ENCODE measurements around the gene GOLIM4. TPM values are rescaled to one million over a fixed set of nuclear protein-coding genes. Genes with fewer than 3 reads are reported as not detected.

GOLIM4 gene
- total and polyA plus RNA-seq, 4 donors: 20.5 to 48.8 (median 32.9) TPM

DNA sequence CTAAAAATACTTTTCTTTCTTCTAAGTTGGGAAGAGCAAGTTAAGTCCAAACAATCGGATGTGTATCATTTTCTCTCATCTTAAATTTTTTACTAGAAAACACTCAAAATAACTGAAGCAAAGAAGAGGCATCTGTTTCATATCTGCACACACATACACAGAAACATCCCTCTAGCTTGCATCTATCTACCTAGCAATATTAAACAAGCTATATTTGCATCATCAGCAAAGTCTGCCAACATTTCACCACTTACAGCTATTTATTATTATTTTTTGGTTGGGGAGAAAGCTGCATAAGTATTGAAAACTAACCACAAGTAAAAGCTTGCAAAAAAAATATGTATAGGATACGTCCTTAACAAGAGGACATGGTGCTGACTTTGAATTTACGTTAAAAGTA, 1.9 kb downstream of the GOLIM4 start:
- Histone ChIP-seq H3K27ac (ENCODE audit: low read depth in 1 of 2, low read length in 2 of 2) (no peak overlapping the region), H3K27me3 (ENCODE audit: control insufficient read depth in 1 of 2, insufficient read depth in 2 of 2, low read length in 1 of 2) (no peaks in the 10 kb centered on the region), H3K9me3 (ENCODE audit: control insufficient read depth, low read length) (no peaks in the 10 kb centered on the region), H3K4me3 (ENCODE audit: low read length in 2 of 2) (peak overlapping the region; percentile 57 to 61), H3K4me1 (ENCODE audit: control insufficient read depth in 1 of 2, insufficient read depth in 2 of 2, low read length in 2 of 2) (peaks cover 0 to 8% of the 10 kb centered on the region in 2 donors), H3K36me3 (ENCODE audit: control insufficient read depth in 1 of 2, insufficient read depth in 2 of 2, low read length in 1 of 2) (no peaks in the 10 kb centered on the region)
- 13 to 20% methylated on average over 3 of the region's 3 CpGs for WGBS, 2 donors
- DNase-seq: no peak
- no peak for ATAC-seq (ENCODE audit: low FRiP score)
- intact Hi-C loops (cut with DNase I): loop anchor here in 1 of 2 donors (10.0 kb wide), 1 partner anchor 1671 kb away; the partner anchor contains the start of genes ACTRT3 and TERC

DNA sequence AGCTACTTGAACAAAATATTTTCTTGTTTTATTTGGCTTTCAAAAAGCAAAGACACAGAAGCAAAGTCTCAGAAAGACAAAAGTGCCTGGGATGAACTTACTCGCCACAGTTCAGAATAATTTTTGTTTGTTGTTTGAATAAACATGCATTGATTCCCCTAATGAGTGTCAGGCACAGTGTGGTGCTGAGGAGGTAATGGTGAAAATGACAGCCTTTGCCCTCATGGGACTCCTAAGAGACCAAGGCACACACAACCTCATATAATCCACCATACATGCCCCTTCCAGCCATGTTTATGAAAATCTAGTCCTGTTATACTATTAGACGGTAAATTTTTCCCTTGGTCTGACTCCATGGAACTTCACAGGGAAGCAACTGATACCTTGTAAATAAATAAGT, 2.5 kb downstream of the GOLIM4 start:
- intact Hi-C loops (cut with DNase I): loop anchor here in 1 of 2 donors (10.0 kb wide), 1 partner anchor 1672 kb away; the partner anchor contains the start of genes ACTRT3 and TERC
- no peaks in the 10 kb centered on the region for H3K27me3 ChIP-seq (ENCODE audit: control insufficient read depth in 1 of 2, insufficient read depth in 2 of 2, low read length in 1 of 2)
- H3K4me3 ChIP-seq (ENCODE audit: low read length in 2 of 2): peak overlapping the region; percentile 57 to 61
- ATAC-seq (ENCODE audit: low FRiP score): no peak
- no peaks in the 10 kb centered on the region for H3K36me3 ChIP-seq (ENCODE audit: control insufficient read depth in 1 of 2, insufficient read depth in 2 of 2, low read length in 1 of 2)
- WGBS, 2 donors: 17 to 32% methylated on average over 2 of the region's 2 CpGs
- H3K9me3 ChIP-seq (ENCODE audit: control insufficient read depth, low read length): no peaks in the 10 kb centered on the region
- H3K27ac ChIP-seq (ENCODE audit: low read depth in 1 of 2, low read length in 2 of 2): no peak overlapping the region
- H3K4me1 ChIP-seq (ENCODE audit: control insufficient read depth in 1 of 2, insufficient read depth in 2 of 2, low read length in 2 of 2): peaks cover 0 to 12% of the 10 kb centered on the region in 2 donors
- no peak for DNase-seq

DNA sequence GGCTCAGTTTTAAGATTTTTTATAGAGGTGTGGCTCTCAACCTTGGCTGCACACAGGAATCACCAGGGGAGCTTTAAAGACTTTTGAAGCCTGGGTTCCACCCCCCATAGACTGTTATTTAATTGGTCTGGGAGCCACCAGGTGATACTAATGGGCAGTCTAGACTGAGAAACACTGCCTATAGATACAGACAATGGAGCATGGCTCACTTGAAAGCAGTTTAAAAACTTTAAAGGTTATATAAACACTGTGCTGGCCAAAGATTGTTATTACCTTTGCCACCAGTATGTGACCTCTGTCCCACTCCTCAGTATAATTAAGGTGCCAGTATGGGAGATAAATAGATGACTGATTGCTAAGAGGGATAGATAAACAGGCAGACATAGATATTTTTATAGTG, 3.8 kb downstream of the GOLIM4 start:
- intact Hi-C loops (cut with DNase I): loop anchor here in 1 of 2 donors (10.0 kb wide), 1 partner anchor 1673 kb away; the partner anchor contains the start of genes ACTRT3 and TERC
- no peak for DNase-seq
- peaks cover 0 to 12% of the 10 kb centered on the region in 2 donors for H3K4me1 ChIP-seq (ENCODE audit: control insufficient read depth in 1 of 2, insufficient read depth in 2 of 2, low read length in 2 of 2)
- no peaks in the 10 kb centered on the region for H3K9me3 ChIP-seq (ENCODE audit: control insufficient read depth, low read length)
- no peak overlapping the region for H3K4me3 ChIP-seq (ENCODE audit: low read length in 2 of 2)
- no peaks in the 10 kb centered on the region for H3K36me3 ChIP-seq (ENCODE audit: control insufficient read depth in 1 of 2, insufficient read depth in 2 of 2, low read length in 1 of 2)
- no peak overlapping the region for H3K27ac ChIP-seq (ENCODE audit: low read depth in 1 of 2, low read length in 2 of 2)
- no peak for ATAC-seq (ENCODE audit: low FRiP score)
- H3K27me3 ChIP-seq (ENCODE audit: control insufficient read depth in 1 of 2, insufficient read depth in 2 of 2, low read length in 1 of 2): no peaks in the 10 kb centered on the region

DNA sequence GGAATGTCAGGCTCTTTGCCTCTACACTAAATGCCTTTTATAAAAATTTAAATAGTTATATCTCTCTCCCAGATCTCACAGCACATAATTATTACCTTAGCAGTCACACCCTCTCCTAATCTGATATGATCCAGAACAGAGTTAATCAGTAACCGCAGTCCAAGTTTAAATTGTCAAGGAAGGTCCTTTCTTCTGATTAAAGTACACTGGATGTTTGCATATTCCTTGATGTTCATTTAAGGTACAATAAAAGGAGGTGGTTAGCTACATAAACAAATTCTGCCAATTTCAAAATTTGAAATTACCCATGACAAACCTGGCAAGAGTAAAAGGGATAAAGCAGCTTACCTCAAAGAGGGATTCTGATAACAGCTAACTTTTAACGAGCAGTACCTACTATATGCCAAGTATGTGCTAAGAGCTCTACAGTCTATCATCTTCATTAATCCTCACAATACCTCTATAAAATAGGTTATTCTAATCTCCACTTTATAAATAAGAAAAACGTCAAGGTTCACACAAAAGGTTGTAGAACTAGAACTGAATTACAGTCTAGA, 4.3 kb downstream of the GOLIM4 start:
- H3K36me3 ChIP-seq (ENCODE audit: control insufficient read depth in 1 of 2, insufficient read depth in 2 of 2, low read length in 1 of 2): no peaks in the 10 kb centered on the region
- intact Hi-C loops (cut with DNase I): loop anchor here in 1 of 2 donors (10.0 kb wide), 1 partner anchor 1673 kb away; the partner anchor contains the start of genes ACTRT3 and TERC
- 78 to 80% methylated on average over 3 of the region's 3 CpGs for WGBS, 2 donors
- ATAC-seq (ENCODE audit: low FRiP score) (no peak), DNase-seq (no peak)
- no peaks in the 10 kb centered on the region for H3K27me3 ChIP-seq (ENCODE audit: control insufficient read depth in 1 of 2, insufficient read depth in 2 of 2, low read length in 1 of 2)
- no peak overlapping the region for H3K27ac ChIP-seq (ENCODE audit: low read depth in 1 of 2, low read length in 2 of 2)
- no peak overlapping the region for H3K4me3 ChIP-seq (ENCODE audit: low read length in 2 of 2)
- no peaks in the 10 kb centered on the region for H3K9me3 ChIP-seq (ENCODE audit: control insufficient read depth, low read length)
- H3K4me1 ChIP-seq (ENCODE audit: control insufficient read depth in 1 of 2, insufficient read depth in 2 of 2, low read length in 2 of 2): peaks cover 0 to 14% of the 10 kb centered on the region in 2 donors

DNA sequence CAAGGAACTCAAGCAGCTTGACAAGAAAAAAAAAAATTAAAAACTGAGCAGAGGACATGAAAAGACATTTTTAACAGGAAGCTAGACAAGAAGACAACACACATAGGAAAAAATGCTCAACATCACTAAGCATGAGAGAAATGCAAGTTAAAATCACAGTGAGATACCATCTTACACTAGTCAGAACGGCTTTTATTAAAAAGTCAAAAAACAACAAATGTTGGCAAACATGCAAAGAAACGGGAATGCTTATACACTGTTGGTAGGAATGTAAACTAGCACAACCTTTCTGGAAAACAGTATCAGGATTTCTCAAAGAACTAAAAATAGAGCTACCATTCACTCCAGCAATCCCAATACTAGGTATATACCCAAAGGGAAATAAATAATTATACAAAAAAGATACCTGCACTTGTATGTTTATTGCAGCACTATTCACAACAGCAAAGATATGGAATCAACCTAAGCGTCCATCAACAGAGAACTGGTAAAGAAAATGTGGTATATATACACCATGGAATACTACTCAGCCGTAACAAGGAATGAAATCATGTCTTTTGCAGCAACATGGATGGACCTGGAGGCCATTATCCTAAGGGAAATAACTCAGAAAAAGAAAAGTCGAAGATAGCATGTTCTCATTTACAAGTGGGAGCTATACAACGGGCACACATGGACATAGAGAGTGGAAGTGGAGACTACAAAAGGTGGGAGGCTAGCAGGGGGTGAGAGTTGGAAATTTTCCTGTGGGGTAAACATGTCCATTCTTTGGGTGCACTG, 5.2 kb downstream of the GOLIM4 start:
- no peak for DNase-seq
- 73% methylated on average over 6 of the region's 6 CpGs for WGBS, 2 donors
- Histone ChIP-seq H3K4me1 (ENCODE audit: control insufficient read depth in 1 of 2, insufficient read depth in 2 of 2, low read length in 2 of 2) (peaks cover 0 to 14% of the 10 kb centered on the region in 2 donors), H3K27ac (ENCODE audit: low read depth in 1 of 2, low read length in 2 of 2) (no peak overlapping the region), H3K4me3 (ENCODE audit: low read length in 2 of 2) (no peak overlapping the region), H3K27me3 (ENCODE audit: control insufficient read depth in 1 of 2, insufficient read depth in 2 of 2, low read length in 1 of 2) (no peaks in the 10 kb centered on the region), H3K9me3 (ENCODE audit: control insufficient read depth, low read length) (no peaks in the 10 kb centered on the region), H3K36me3 (ENCODE audit: control insufficient read depth in 1 of 2, insufficient read depth in 2 of 2, low read length in 1 of 2) (no peaks in the 10 kb centered on the region)
- intact Hi-C loops (cut with DNase I): loop anchor here in 1 of 2 donors (10.0 kb wide), 1 partner anchor 1674 kb away; the partner anchor contains the start of genes ACTRT3 and TERC
- ATAC-seq (ENCODE audit: low FRiP score): no peak

DNA sequence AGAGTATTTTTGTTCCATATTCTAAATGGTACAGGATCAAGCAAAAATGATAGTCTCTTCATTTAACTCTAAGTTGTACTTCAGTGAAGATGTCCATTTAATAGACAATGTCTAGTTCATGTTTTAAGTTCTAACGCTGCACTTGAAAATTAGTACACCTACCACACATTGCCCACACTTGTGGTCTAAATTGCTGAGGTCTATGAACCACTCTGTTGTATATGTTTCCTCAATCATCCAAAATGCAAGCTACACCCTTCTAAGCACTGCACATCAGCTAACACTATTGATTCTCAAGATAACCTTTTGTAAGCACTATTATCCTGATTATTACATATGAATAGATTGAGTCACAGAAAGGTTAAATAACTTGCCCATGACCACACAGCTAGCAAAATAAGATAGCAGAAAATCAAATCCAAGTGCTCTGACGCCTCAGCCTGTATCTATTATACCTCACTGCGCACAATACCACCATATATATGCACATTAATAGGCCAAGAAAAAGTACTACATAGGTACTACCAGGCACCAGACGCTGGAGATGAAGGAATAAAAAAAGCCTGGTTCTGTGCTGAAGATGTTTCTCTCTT, 6.4 kb downstream of the GOLIM4 start:
- Histone ChIP-seq H3K27ac (ENCODE audit: low read depth in 1 of 2, low read length in 2 of 2) (no peak overlapping the region), H3K4me1 (ENCODE audit: control insufficient read depth in 1 of 2, insufficient read depth in 2 of 2, low read length in 2 of 2) (peaks cover 0 to 14% of the 10 kb centered on the region in 2 donors), H3K4me3 (ENCODE audit: low read length in 2 of 2) (no peak overlapping the region), H3K9me3 (ENCODE audit: control insufficient read depth, low read length) (no peaks in the 10 kb centered on the region), H3K36me3 (ENCODE audit: control insufficient read depth in 1 of 2, insufficient read depth in 2 of 2, low read length in 1 of 2) (no peaks in the 10 kb centered on the region), H3K27me3 (ENCODE audit: control insufficient read depth in 1 of 2, insufficient read depth in 2 of 2, low read length in 1 of 2) (no peaks in the 10 kb centered on the region)
- WGBS, 2 donors: 94 to 95% methylated on average over 4 of the region's 4 CpGs
- ATAC-seq (ENCODE audit: low FRiP score) (no peak), DNase-seq (no peak)
- intact Hi-C loops (cut with DNase I): no loop called here

DNA sequence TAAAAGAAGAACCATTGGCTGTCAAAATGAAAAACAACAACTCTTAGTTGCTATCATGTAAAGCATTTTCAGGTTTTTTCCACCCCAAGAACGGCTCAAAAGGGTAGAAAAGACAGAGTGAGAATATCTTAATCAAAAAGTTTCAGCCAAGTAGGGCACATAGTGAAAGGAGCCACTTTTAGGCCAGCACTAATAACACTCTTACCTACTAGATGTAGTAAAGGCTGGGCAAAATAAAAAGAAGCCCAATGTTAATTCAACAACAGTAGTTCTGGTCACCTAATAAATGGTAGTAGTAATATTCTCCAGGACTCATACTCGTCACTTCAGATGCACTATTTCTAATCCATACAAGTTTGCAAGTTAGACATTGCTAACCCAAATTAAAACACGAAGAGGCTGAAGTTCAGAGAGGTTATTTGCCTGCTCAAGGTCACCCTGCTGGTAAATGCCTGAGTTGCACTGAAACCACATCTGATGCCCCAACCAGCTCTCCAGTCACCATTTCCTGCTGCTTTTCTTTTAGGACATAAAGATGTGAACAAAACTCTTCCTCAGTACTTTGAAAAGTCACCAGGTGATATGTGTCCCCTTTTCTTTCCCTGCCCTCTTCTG, 7.5 kb downstream of the GOLIM4 start:
- Histone ChIP-seq H3K36me3 (ENCODE audit: control insufficient read depth in 1 of 2, insufficient read depth in 2 of 2, low read length in 1 of 2) (no peaks in the 10 kb centered on the region), H3K4me3 (ENCODE audit: low read length in 2 of 2) (no peak overlapping the region), H3K4me1 (ENCODE audit: control insufficient read depth in 1 of 2, insufficient read depth in 2 of 2, low read length in 2 of 2) (peaks cover 0 to 14% of the 10 kb centered on the region in 2 donors), H3K9me3 (ENCODE audit: control insufficient read depth, low read length) (no peaks in the 10 kb centered on the region), H3K27ac (ENCODE audit: low read depth in 1 of 2, low read length in 2 of 2) (no peak overlapping the region), H3K27me3 (ENCODE audit: control insufficient read depth in 1 of 2, insufficient read depth in 2 of 2, low read length in 1 of 2) (no peaks in the 10 kb centered on the region)
- ATAC-seq (ENCODE audit: low FRiP score) (no peak), DNase-seq (no peak)
- WGBS, 2 donors: 72 to 76% methylated on average over 3 of the region's 3 CpGs
- intact Hi-C loops (cut with DNase I): no loop called here

DNA sequence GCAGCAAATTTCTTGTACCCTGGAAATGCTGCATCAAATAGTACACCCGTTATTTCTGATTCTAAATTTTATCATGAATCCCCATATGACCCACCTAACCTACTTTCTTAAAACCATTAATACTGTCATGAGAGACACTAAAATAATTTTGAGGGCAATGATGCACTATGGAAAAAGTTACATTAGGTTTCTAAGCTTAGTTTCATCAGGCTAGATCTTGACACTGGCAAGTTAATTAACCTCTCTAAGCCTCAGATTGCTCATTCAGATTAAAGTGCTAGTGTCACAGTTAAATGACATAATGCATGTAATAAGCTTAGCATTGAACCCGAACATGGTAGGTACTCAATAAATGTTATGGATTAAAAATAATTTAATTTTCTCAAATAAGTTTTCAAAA, 8.2 kb downstream of the GOLIM4 start:
- peaks cover 0 to 13% of the 10 kb centered on the region in 2 donors for H3K4me1 ChIP-seq (ENCODE audit: control insufficient read depth in 1 of 2, insufficient read depth in 2 of 2, low read length in 2 of 2)
- WGBS, 2 donors: 87 to 91% methylated on average over 2 of the region's 2 CpGs
- no peak for DNase-seq
- no peaks in the 10 kb centered on the region for H3K27me3 ChIP-seq (ENCODE audit: control insufficient read depth in 1 of 2, insufficient read depth in 2 of 2, low read length in 1 of 2)
- no peak overlapping the region for H3K4me3 ChIP-seq (ENCODE audit: low read length in 2 of 2)
- no peak overlapping the region for H3K27ac ChIP-seq (ENCODE audit: low read depth in 1 of 2, low read length in 2 of 2)
- no peaks in the 10 kb centered on the region for H3K9me3 ChIP-seq (ENCODE audit: control insufficient read depth, low read length)
- ATAC-seq (ENCODE audit: low FRiP score): no peak
- intact Hi-C loops (cut with DNase I): no loop called here
- no peaks in the 10 kb centered on the region for H3K36me3 ChIP-seq (ENCODE audit: control insufficient read depth in 1 of 2, insufficient read depth in 2 of 2, low read length in 1 of 2)
